Mesothelial cell of epicardium (in vitro differentiated cells): ENCODE data around the gene SEPTIN5. TPM values are rescaled to one million over a fixed set of nuclear protein-coding genes. Genes with fewer than 3 reads are reported as not detected.
"Not testable (repeated sequence)": the region's sequence is repeated elsewhere in the genome, so short reads cannot be mapped to it uniquely, and the experiment has no call there.

Source experiments
- DNase-seq, 2 experiments: peaks; one replicate each; pipeline ENCODE4 v3.0.0; 2021; ENCODE audit warnings: low spot score in 2 of 2; ENCODE audit not compliant: unreplicated experiment in 2 of 2
- H3K27ac Mint-ChIP-seq: 2 replicates; pipeline ENCODE4 v1.8.0; 2021; ENCODE audit warnings: mixed read lengths
- H3K27me3 Mint-ChIP-seq: 2 replicates; pipeline ENCODE4 v1.8.0; 2021; ENCODE audit warnings: low read depth, mixed read lengths
- H3K36me3 Mint-ChIP-seq: 2 replicates; pipeline ENCODE4 v1.8.0; 2021; ENCODE audit warnings: mixed read lengths
- H3K4me1 Mint-ChIP-seq: 2 replicates; pipeline ENCODE4 v1.8.0; 2021; ENCODE audit warnings: mixed read lengths
- H3K4me3 Mint-ChIP-seq: 2 replicates; pipeline ENCODE4 v1.8.0; 2021; ENCODE audit warnings: mild to moderate bottlenecking, moderate library complexity, mixed read lengths
- H3K9me3 Mint-ChIP-seq: 2 replicates; pipeline ENCODE4 v1.8.0; 2021; ENCODE audit warnings: mixed read lengths
- total RNA-seq: library from RNA; stranded (reverse); gene quantifications from 3 replicates; pipeline ENCODE4 v1.2.1, GENCODE V29; 2021
- TF ChIP-seq, protein P1 (sequence below): fragments of 200-600 bp; sonication (generic); IDR thresholded peaks from one replicate; pipeline ENCODE4 v1.5.0; 2021; ENCODE audit warnings: antibody characterized with exemption; ENCODE audit not compliant: unreplicated experiment

SEPTIN5 gene
- total RNA-seq, 1 donor from 2014 or later: 42.1 TPM

- no peak for DNase-seq
- Mint-ChIP-seq H3K27me3 (peaks cover 4% of the 10 kb centered on the region), H3K4me1 (peaks cover 12% of the 10 kb centered on the region), H3K36me3 (no peaks in the 10 kb centered on the region), H3K4me3 (no peak overlapping the region), H3K9me3 (no peaks in the 10 kb centered on the region), H3K27ac (no peak overlapping the region)
- TF ChIP-seq, protein P1, sequence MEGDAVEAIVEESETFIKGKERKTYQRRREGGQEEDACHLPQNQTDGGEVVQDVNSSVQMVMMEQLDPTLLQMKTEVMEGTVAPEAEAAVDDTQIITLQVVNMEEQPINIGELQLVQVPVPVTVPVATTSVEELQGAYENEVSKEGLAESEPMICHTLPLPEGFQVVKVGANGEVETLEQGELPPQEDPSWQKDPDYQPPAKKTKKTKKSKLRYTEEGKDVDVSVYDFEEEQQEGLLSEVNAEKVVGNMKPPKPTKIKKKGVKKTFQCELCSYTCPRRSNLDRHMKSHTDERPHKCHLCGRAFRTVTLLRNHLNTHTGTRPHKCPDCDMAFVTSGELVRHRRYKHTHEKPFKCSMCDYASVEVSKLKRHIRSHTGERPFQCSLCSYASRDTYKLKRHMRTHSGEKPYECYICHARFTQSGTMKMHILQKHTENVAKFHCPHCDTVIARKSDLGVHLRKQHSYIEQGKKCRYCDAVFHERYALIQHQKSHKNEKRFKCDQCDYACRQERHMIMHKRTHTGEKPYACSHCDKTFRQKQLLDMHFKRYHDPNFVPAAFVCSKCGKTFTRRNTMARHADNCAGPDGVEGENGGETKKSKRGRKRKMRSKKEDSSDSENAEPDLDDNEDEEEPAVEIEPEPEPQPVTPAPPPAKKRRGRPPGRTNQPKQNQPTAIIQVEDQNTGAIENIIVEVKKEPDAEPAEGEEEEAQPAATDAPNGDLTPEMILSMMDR: no peak
These were observed 20.7 kb upstream of the SEPTIN5 start for GRCh38 chr22:19693581-19693980.

GRCh38 chr22:19693981-19694670 lies 20.2 kb upstream of the SEPTIN5 start:
- TF ChIP-seq, protein P1: no peak
- DNase-seq: no peak
- H3K4me3 Mint-ChIP-seq: no peak overlapping the region
- no peak overlapping the region for H3K27ac Mint-ChIP-seq
- H3K9me3 Mint-ChIP-seq: no peaks in the 10 kb centered on the region
- H3K36me3 Mint-ChIP-seq: no peaks in the 10 kb centered on the region
- H3K4me1 Mint-ChIP-seq: peaks cover 12% of the 10 kb centered on the region
- H3K27me3 Mint-ChIP-seq: peaks cover 4% of the 10 kb centered on the region

DNA sequence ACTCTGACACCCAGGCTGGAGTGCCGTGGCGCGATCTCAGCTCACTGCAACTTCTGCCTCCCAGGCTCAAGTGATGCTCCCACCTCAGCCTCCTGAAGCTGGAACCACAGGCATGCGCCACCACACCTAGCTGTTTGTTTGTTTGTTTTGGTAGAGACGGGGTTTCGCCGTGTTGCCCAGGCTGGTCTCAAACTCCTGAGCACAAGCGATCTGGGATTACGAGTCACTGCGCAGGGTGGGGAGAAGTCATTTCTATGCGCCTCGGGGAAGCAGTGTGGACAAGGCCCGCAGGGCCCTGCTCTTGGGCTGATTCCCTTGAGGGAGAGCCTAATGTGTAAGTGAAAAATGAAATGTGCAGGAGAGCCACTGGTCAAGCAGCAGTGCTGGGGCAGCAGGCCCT lies 19.6 kb upstream of the SEPTIN5 start:
- H3K27me3 Mint-ChIP-seq: peaks cover 4% of the 10 kb centered on the region
- no peaks in the 10 kb centered on the region for H3K36me3 Mint-ChIP-seq
- no peaks in the 10 kb centered on the region for H3K9me3 Mint-ChIP-seq
- TF ChIP-seq, protein P1: no peak
- no peak overlapping the region for H3K27ac Mint-ChIP-seq
- no peak overlapping the region for H3K4me3 Mint-ChIP-seq
- DNase-seq: no peak
- peaks cover 12% of the 10 kb centered on the region for H3K4me1 Mint-ChIP-seq

DNA sequence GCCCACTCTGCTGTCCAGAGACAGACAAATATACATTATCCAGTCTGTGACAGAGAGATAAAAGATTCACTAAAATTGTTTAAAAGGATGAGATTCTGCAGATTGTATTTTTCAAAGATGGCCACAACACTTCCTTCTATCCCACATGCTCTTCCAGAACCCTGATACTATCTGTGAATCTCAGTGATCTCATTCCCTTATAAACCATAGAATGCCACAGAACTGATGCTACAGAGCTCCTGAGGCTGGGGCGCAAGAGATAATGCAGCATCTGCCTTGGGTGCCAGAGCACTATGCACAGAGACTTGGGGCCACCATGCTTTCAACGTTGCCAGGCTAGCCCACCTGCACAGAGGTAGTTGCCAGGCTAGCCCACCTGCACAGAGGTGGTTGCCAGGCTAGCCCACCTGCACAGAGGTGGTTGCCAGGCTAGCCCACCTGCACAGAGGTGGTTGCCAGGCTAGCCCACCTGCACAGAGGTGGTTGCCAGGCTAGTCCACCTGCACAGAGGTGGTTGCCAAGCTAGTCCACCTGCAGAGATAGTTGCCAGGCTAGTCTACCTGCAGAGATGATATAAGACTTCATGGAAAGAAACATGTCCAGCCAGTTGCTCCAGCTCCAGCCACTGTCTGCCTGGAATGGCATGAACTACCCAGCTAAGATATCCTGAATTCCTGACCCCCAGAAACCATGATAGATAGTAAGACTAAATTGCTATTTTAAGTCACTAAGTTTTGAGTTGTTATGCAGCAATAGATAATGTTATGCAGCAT lies 17.6 kb upstream of the SEPTIN5 start:
- Mint-ChIP-seq H3K4me3 (no peak overlapping the region), H3K4me1 (peaks cover 5% of the 10 kb centered on the region), H3K27ac (no peak overlapping the region), H3K27me3 (no peaks in the 10 kb centered on the region), H3K9me3 (no peaks in the 10 kb centered on the region), H3K36me3 (no peaks in the 10 kb centered on the region)
- DNase-seq: no peak
- TF ChIP-seq, protein P1: no peak

GRCh38 chr22:19697871-19698270 lies 16.4 kb upstream of the SEPTIN5 start:
- H3K4me1 Mint-ChIP-seq, DNase-seq, H3K4me3 Mint-ChIP-seq, H3K27ac Mint-ChIP-seq, H3K27me3 Mint-ChIP-seq, H3K9me3 Mint-ChIP-seq, H3K36me3 Mint-ChIP-seq: not testable (repeated sequence)

- H3K9me3 Mint-ChIP-seq: no peaks in the 10 kb centered on the region
- H3K27ac Mint-ChIP-seq: no peak overlapping the region
- no peak for DNase-seq
- no peaks in the 10 kb centered on the region for H3K4me1 Mint-ChIP-seq
- TF ChIP-seq, protein P1: no peak
- H3K4me3 Mint-ChIP-seq: no peak overlapping the region
- H3K36me3 Mint-ChIP-seq: no peaks in the 10 kb centered on the region
- H3K27me3 Mint-ChIP-seq: peaks cover 13% of the 10 kb centered on the region
These were observed 13.4 kb upstream of the SEPTIN5 start for GRCh38 chr22:19700790-19701419.
